Brain microvascular endothelial cell (primary cell): Measurements from ENCODE around the gene PTPN14.

Experiments used
- DNase-seq: peaks from one replicate; pipeline ENCODE4 v3.0.0-alpha.2; 2020
- H3K27ac ChIP-seq: fragments of 250-450 bp; sonication (Bioruptor Pico); 2 replicates; pipeline ENCODE4 v1.5.1; 2020; ENCODE audit warnings: mild to moderate bottlenecking, moderate library complexity
- H3K27me3 ChIP-seq: fragments of 250-450 bp; sonication (Bioruptor Pico); replicated peaks from 2 replicates; pipeline ENCODE4 v1.5.1; 2020; ENCODE audit warnings: mild to moderate bottlenecking
- H3K36me3 ChIP-seq: fragments of 250-450 bp; sonication (Bioruptor Pico); replicated peaks from 2 replicates; pipeline ENCODE4 v1.5.1; 2020; ENCODE audit warnings: mild to moderate bottlenecking
- H3K4me3 ChIP-seq: 2 replicates; pipeline ENCODE4 v1.5.1; 2011; ENCODE audit warnings: low read depth, mild to moderate bottlenecking, control low read depth, low read length, moderate library complexity
- in situ Hi-C: cut with HindIII; loops from 2 replicates; pipeline ENCODE4 v1.10.0; 2017; ENCODE audit warnings: low sequenced_read_pairs, low pct_ligation_motif_present
- TF ChIP-seq, protein P1 (sequence below): IDR thresholded peaks from 2 replicates; pipeline ENCODE4 v1.5.1; 2011; ENCODE audit warnings: low read depth, mild to moderate bottlenecking, moderate library complexity, low read length, control low read depth, inconsistent platforms; ENCODE audit errors: missing control alignments

The PTPN14 gene

DNA sequence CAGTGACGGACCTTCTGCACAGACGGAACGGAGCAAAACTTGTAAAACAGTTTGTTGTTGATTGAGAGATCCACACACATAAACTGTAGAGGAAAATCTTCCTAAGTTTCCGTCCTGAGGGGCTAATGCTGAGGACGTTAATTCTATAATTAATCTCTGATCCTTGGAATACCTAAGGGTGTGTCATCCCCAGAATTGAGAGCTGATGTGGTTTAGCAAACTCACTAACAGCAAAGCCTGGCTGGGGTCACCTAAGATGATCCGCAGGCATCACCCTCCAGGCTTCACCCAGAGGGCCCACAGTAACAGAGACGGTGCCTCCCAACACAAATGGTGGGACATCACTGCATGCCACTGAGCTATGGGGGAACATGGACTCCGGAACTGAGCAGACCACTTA lies 172.9 kb downstream of the PTPN14 start:
- no peak overlapping the region for H3K4me3 ChIP-seq
- TF ChIP-seq, protein P1, sequence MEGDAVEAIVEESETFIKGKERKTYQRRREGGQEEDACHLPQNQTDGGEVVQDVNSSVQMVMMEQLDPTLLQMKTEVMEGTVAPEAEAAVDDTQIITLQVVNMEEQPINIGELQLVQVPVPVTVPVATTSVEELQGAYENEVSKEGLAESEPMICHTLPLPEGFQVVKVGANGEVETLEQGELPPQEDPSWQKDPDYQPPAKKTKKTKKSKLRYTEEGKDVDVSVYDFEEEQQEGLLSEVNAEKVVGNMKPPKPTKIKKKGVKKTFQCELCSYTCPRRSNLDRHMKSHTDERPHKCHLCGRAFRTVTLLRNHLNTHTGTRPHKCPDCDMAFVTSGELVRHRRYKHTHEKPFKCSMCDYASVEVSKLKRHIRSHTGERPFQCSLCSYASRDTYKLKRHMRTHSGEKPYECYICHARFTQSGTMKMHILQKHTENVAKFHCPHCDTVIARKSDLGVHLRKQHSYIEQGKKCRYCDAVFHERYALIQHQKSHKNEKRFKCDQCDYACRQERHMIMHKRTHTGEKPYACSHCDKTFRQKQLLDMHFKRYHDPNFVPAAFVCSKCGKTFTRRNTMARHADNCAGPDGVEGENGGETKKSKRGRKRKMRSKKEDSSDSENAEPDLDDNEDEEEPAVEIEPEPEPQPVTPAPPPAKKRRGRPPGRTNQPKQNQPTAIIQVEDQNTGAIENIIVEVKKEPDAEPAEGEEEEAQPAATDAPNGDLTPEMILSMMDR = no peak
- DNase-seq = no peak
- H3K27me3 ChIP-seq = no peaks in the 10 kb centered on the region
- peaks cover 51% of the 10 kb centered on the region for H3K36me3 ChIP-seq
- in situ Hi-C loops = no loop called here
- peak overlapping the region; percentile 23 for H3K27ac ChIP-seq

- in situ Hi-C loops = no loop called here
- peak; percentile 66 for DNase-seq
- Histone ChIP-seq H3K36me3 (peaks cover 45% of the 10 kb centered on the region), H3K27me3 (no peaks in the 10 kb centered on the region), H3K4me3 (no peak overlapping the region), H3K27ac (peak overlapping the region; percentile 60)
- TF ChIP-seq, protein P1 = no peak
Measured at GRCh38 chr1:214377886-214378285, 173.5 kb downstream of the PTPN14 start.

GRCh38 chr1:214377485-214377884 lies 173.9 kb downstream of the PTPN14 start:
- no peak overlapping the region for H3K4me3 ChIP-seq
- H3K36me3 ChIP-seq = peaks cover 46% of the 10 kb centered on the region
- in situ Hi-C loops = no loop called here
- no peak for DNase-seq
- TF ChIP-seq, protein P1 = no peak
- H3K27me3 ChIP-seq = no peaks in the 10 kb centered on the region
- H3K27ac ChIP-seq = peak overlapping the region; percentile 60

DNA sequence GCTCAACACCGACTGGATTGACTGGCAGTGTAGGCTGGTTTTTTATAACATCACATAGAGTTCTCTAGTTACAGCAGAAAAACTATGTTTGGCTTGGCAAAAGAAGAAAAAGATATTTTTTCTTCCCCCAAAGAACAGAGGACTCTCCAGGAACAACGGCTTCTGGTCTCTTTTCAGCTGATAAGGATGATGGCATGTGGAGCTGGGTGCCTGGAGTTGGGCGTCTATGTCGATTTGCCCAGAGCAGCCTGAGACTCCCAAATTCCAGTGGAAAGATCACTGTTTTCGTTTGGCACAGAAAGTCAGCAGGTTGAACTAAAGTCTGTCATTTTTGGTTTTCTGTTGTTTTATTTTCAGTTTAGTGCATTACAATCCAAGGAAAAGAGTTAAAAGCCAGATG lies 179.3 kb downstream of the PTPN14 start:
- TF ChIP-seq, protein P1 = no peak
- Histone ChIP-seq H3K27me3 (no peaks in the 10 kb centered on the region), H3K27ac (no peak overlapping the region), H3K36me3 (peaks cover 56% of the 10 kb centered on the region), H3K4me3 (no peak overlapping the region)
- in situ Hi-C loops = no loop called here
- peak; percentile 12 for DNase-seq

- TF ChIP-seq, protein P1 = no peak
- Histone ChIP-seq H3K36me3 (peaks cover 51% of the 10 kb centered on the region), H3K27ac (no peak overlapping the region), H3K27me3 (no peaks in the 10 kb centered on the region), H3K4me3 (no peak overlapping the region)
- no peak for DNase-seq
- in situ Hi-C loops = no loop called here
Measured at GRCh38 chr1:214370615-214371014, 180.8 kb downstream of the PTPN14 start.

- Histone ChIP-seq H3K27me3 (no peaks in the 10 kb centered on the region), H3K27ac (no peak overlapping the region), H3K36me3 (peaks cover 48% of the 10 kb centered on the region), H3K4me3 (no peak overlapping the region)
- in situ Hi-C loops = loop anchor here (10.0 kb wide), 1 partner anchor 215 kb away; no protein-coding TSS in a partner anchor
- DNase-seq = no peak
- TF ChIP-seq, protein P1 = no peak
Measured at GRCh38 chr1:214369364-214369763, 182.0 kb downstream of the PTPN14 start.
